Gastrocnemius medialis (tissue), 4 donors: ENCODE data around the gene CEACAM20.

Experiments used
- CTCF ChIP-seq, 5 experiments: fragments of 450-650 bp in 3 of 5; fragments of 200-600 bp in 2 of 5; sonication (generic) in 2 of 5; IDR thresholded peaks in 4 of 5; conservative IDR thresholded peaks in 1 of 5; 1 replicate in 4 of 5; 2 replicates in 1 of 5; pipeline ENCODE4 v1.5.1; 2016 to 2019; ENCODE audit warnings: antibody characterized with exemption in 5 of 5, mild to moderate bottlenecking in 3 of 5, moderate library complexity in 3 of 5
- POLR2A ChIP-seq, 2 donors: fragments of 450-650 bp; IDR thresholded peaks; one replicate each; pipeline ENCODE4 v1.6.1; 2017; ENCODE audit warnings: antibody characterized with exemption in 2 of 2, mild to moderate bottlenecking in 2 of 2, moderate library complexity in 2 of 2

GRCh38 chr19:44548736-44549135 is 19.3 kb upstream of the CEACAM20 start:
- TF ChIP-seq CTCF (IDR thresholded peaks at IDR 0.05 in 4 of 5, conservative IDR thresholded peaks at IDR 0.05 in 1 of 5) (no peak), POLR2A (IDR thresholded peaks at IDR 0.05) (no peak)
